VCaP (cell line): ENCODE measurements around the gene MIEF1.

Experiments used
- H3K27ac ChIP-seq: fragments of 450-650 bp; 2 replicates; pipeline ENCODE4 v1.5.1; 2017
- TF ChIP-seq, protein P1 (sequence below): fragments of 450-650 bp; conservative IDR thresholded peaks from 2 replicates; pipeline ENCODE4 v1.5.1; 2017; ENCODE audit warnings: mild to moderate bottlenecking, moderate library complexity

Gene MIEF1

GRCh38 chr22:39524089-39524752 is 22.1 kb downstream of the MIEF1 start:
- TF ChIP-seq, protein P1, sequence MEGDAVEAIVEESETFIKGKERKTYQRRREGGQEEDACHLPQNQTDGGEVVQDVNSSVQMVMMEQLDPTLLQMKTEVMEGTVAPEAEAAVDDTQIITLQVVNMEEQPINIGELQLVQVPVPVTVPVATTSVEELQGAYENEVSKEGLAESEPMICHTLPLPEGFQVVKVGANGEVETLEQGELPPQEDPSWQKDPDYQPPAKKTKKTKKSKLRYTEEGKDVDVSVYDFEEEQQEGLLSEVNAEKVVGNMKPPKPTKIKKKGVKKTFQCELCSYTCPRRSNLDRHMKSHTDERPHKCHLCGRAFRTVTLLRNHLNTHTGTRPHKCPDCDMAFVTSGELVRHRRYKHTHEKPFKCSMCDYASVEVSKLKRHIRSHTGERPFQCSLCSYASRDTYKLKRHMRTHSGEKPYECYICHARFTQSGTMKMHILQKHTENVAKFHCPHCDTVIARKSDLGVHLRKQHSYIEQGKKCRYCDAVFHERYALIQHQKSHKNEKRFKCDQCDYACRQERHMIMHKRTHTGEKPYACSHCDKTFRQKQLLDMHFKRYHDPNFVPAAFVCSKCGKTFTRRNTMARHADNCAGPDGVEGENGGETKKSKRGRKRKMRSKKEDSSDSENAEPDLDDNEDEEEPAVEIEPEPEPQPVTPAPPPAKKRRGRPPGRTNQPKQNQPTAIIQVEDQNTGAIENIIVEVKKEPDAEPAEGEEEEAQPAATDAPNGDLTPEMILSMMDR, result no peak
- peak overlapping the region; percentile 98 for H3K27ac ChIP-seq

DNA sequence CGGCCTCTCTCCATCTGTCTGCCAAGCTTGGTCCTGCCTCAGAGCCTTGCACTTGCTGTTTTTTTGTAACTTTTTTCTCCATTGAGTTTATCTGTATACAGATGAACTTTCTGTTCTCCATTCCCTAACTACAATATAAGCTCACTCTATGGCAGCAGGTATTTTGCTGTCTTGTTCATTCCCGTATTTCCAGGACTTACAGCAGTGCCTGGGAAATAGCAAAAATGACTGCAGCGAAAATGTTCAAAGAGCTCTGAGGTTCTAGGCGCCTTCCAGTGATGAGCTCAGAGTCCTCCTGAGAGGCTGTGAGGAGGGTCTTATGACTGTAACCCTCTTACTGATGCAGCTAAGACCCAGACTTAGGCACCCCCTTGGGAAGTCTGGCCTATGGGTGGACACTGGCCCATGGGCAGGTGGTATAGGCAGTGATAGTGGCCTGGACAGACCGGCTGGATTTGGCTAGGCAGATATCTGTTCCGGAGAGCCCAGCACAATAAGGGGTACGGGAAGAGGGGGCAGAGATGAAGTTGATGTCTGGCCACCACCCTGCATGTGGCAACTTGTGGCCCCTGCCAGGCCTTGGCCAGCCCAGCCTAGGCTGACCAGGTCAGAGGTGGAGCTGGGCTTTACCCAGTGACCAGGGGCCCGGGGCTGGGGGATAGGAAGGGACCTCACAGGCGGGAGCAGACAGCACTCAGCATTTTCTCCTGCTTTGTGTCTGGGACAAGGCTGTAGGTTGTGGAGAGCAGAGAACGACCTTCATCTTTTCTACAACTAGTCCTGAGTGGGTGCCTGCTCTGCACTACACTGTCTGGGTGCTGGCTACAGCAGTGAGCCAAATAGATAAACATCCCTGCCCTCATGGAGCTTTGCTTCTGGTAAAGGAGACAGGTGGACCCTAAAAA is 22.9 kb downstream of the MIEF1 start:
- peak overlapping the region; percentile 98 for H3K27ac ChIP-seq
- TF ChIP-seq, protein P1, result no peak

DNA sequence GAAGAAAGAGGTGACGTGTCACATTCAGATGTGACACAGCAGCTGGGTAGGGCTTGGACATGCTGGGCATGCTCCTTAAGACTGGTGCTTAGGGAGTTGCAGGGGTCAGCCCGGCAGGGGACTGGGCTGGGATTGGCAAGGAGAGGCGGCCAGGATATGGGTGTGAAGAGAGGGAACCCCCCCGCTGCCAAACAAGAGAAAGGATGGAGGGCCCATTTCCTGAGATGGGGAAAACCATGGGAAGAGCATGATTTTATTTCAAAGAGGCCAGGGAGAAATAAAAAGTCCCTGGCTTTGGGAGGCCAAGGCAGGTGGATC is 23.5 kb downstream of the MIEF1 start:
- TF ChIP-seq, protein P1, result no peak
- H3K27ac ChIP-seq, result peak overlapping the region; percentile 98

DNA sequence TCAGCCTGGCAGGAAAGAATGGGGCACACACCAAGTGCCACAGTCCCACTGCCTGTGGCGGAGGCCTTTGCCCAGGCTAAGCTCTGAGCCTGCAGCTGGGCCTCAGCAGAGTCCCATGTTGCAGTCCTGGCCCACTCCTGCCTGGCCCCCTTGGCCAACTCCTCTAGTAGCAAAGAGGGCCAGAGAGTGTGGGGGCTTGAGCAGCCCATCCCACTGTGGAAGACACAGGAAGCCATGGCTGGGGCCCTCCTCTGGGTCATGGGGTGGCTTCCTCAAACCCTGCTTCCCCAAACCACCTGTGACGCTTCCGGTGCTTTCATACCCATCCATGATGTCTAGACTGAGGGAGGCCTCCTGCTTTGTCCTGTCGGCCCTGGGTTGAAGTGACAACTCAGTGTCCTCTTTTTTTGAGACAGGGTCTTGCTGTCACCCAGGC is 24.7 kb downstream of the MIEF1 start:
- H3K27ac ChIP-seq, result peak overlapping the region; percentile 98
- TF ChIP-seq, protein P1, result no peak

GRCh38 chr22:39527481-39527961 is 25.4 kb downstream of the MIEF1 start:
- peak overlapping the region; percentile 98 for H3K27ac ChIP-seq
- TF ChIP-seq, protein P1, result no peak

DNA sequence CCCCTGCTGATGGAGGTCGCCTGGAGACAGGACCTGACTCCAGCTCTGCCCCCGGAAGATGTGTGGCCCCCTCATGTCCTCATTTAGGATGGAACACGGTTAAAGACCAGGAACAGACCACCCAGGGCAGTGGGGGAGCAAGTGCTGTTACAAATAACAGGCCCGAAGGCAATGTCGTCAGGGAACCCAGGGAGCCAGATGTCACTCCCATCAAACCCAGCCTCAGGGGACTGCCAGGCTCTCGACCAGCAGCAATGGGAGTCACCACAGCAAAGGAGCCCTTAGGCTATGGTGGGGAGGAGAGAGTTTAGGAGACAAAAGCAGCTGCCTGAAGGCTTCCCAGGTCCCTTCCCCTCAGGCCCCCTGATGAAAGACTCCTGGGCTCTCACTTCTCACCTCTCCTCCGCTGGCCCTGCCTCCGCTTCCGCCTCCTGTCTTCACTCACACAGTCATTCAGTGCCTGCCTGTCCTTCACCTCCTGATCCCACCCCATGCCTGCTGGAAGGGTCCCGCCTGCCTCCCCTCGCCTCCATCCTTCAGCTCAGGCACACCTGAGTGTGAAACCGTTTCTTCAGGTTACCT is 26.1 kb downstream of the MIEF1 start:
- TF ChIP-seq, protein P1, result no peak
- peak overlapping the region; percentile 98 for H3K27ac ChIP-seq
